NCI-H2107 treated with DMSO at 0.1 percent for 48 hours (cell line): ENCODE measurements around the gene IGHMBP2.

Source experiments
- DNase-seq: peaks from one replicate; lab custom pipeline; 2025; ENCODE audit not compliant: unreplicated experiment; lab: John Stamatoyannopoulos, UW

The IGHMBP2 gene

GRCh38 chr11:68978626-68978930, 74.9 kb downstream of the IGHMBP2 start:
- no peak for DNase-seq

- no peak for DNase-seq
Observed at GRCh38 chr11:68978931-68979594, 75.4 kb downstream of the IGHMBP2 start.

GRCh38 chr11:68979931-68980775, 76.5 kb downstream of the IGHMBP2 start:
- no peak for DNase-seq

GRCh38 chr11:68980776-68981065, 77.0 kb downstream of the IGHMBP2 start, which contains the start of gene MRGPRD:
Gene MRGPRD, minus strand, starts transcription at chr11:68980986. Its CDS starts 0 bp downstream, at chr11:68980986.
- no peak for DNase-seq

GRCh38 chr11:68982134-68982533, 78.4 kb downstream of the IGHMBP2 start:
- no peak for DNase-seq

- no peak for DNase-seq
Observed at GRCh38 chr11:68983801-68984200, 80.1 kb downstream of the IGHMBP2 start.

GRCh38 chr11:68987211-68987610, 83.5 kb downstream of the IGHMBP2 start:
- no peak for DNase-seq

GRCh38 chr11:68988491-68988890, 84.8 kb downstream of the IGHMBP2 start:
- DNase-seq, result no peak
